Aorta (tissue), 5 donors: ENCODE measurements around the gene SLC22A12. TPM values are rescaled to one million over a fixed set of nuclear protein-coding genes. Genes with fewer than 3 reads are reported as not detected.

Experiments
- ATAC-seq: fragments of 200-7000 bp; cut with Tn5 transposase; one replicate; pipeline ENCODE4 v1.9.1; 2022; ENCODE audit warnings: moderate library complexity; ENCODE audit not compliant: low FRiP score
- DNase-seq, 2 donors: peaks; one replicate each; pipeline ENCODE4 v3.0.0-alpha.2; 2020
- H3K27ac ChIP-seq, 2 donors: one replicate each; pipeline ENCODE4 v1.5.1; 2013; ENCODE audit warnings: low read length in 2 of 2, mild to moderate bottlenecking in 2 of 2, moderate library complexity in 2 of 2, control low read depth in 1 of 2, inconsistent platforms in 1 of 2, low read depth in 1 of 2
- H3K27me3 ChIP-seq, 2 donors: one replicate each; pipeline ENCODE4 v1.6.1; 2013; ENCODE audit warnings: control low read depth in 1 of 2, low read length in 1 of 2, mild to moderate bottlenecking in 1 of 2, moderate library complexity in 1 of 2; ENCODE audit not compliant: insufficient read depth in 2 of 2, control insufficient read depth in 1 of 2
- H3K36me3 ChIP-seq, 2 donors: one replicate each; pipeline ENCODE4 v1.6.1; 2013; ENCODE audit warnings: control low read depth in 1 of 2, low read length in 1 of 2, mild to moderate bottlenecking in 1 of 2; ENCODE audit not compliant: insufficient read depth in 2 of 2, control insufficient read depth in 1 of 2
- H3K4me1 ChIP-seq, 2 donors: one replicate each; pipeline ENCODE4 v1.6.1; 2013; ENCODE audit warnings: low read length in 2 of 2, control low read depth in 1 of 2, mild to moderate bottlenecking in 1 of 2, moderate library complexity in 1 of 2; ENCODE audit not compliant: insufficient read depth in 2 of 2, control insufficient read depth in 1 of 2
- H3K4me3 ChIP-seq, 2 donors: one replicate each; pipeline ENCODE4 v1.5.1; 2013; ENCODE audit warnings: low read length in 2 of 2, control low read depth in 1 of 2, mild to moderate bottlenecking in 1 of 2
- H3K9me3 ChIP-seq: one replicate; pipeline ENCODE4 v1.6.1; 2013; ENCODE audit warnings: mild to moderate bottlenecking, low read length; ENCODE audit not compliant: control insufficient read depth
- WGBS, 2 donors: extraction: QIAGEN DNeasy Blood & Tissue Kit; methylation state at CpG; one replicate each; pipeline ENCODE4 v1.1.7; 2013; 5-methylcytosine and 5-hydroxymethylcytosine counted together
- intact Hi-C, 2 donors: fragments of 100-400 bp; cut with DNase I; formaldehyde crosslinking; loops; one replicate each; pipeline versions ENCODE4 v1.14.2 to v1.15.0; 2022
- polyA plus RNA-seq, 2 donors: library from polyadenylated mRNA; stranded (reverse); fragments of 200-250 nt; gene quantifications; one replicate each; pipeline ENCODE4 v1.2.3, GENCODE V29; 2013
- total RNA-seq, 2 donors: library from RNA; stranded (reverse); fragmentation: NEBNext Ultra II Directional; extraction: Animal tissue kit (Norgen Biotek cat#: 25700); gene quantifications; one replicate each; pipeline ENCODE4 v1.2.1, GENCODE V29; 2021
- donor health status: healthy with polysubstance abuse.
- donor health status: Bipolar disorder and iron deficiency.
- donor health status: DM: no; HTN: no; CAD: no.
- donor health status: DM: no; HTN: no; CAD: no.
- donor health status: DM: yes; HTN: yes; CAD: no.

Gene SLC22A12
- total and polyA plus RNA-seq, 4 donors: not detected

GRCh38 chr11:64566915-64567891, 23.8 kb upstream of the SLC22A12 start:
- no peak overlapping the region for H3K4me3 ChIP-seq
- peak in 1 of 2 donors; percentile 48 for DNase-seq
- 90 to 91% methylated on average over 27 to 30 of the region's 30 CpGs for WGBS, 2 donors
- no peaks in the 10 kb centered on the region for H3K27me3 ChIP-seq
- ATAC-seq: no peak
- no peaks in the 10 kb centered on the region for H3K36me3 ChIP-seq
- no peaks in the 10 kb centered on the region for H3K9me3 ChIP-seq
- no peak overlapping the region for H3K27ac ChIP-seq
- intact Hi-C loops: no loop called here
- no peaks in the 10 kb centered on the region for H3K4me1 ChIP-seq

- Histone ChIP-seq H3K4me1 (no peaks in the 10 kb centered on the region), H3K27me3 (no peaks in the 10 kb centered on the region), H3K27ac (no peak overlapping the region), H3K36me3 (no peaks in the 10 kb centered on the region), H3K9me3 (no peaks in the 10 kb centered on the region), H3K4me3 (no peak overlapping the region)
- DNase-seq (peak in 1 of 2 donors; percentile 43), ATAC-seq (no peak)
- intact Hi-C loops: no loop called here
- 83 to 85% methylated on average over 34 of the region's 34 CpGs for WGBS, 2 donors
These were observed 22.9 kb upstream of the SLC22A12 start for GRCh38 chr11:64568041-64568571.

- Histone ChIP-seq H3K27ac (no peak overlapping the region), H3K36me3 (no peaks in the 10 kb centered on the region), H3K27me3 (no peaks in the 10 kb centered on the region), H3K4me1 (no peaks in the 10 kb centered on the region), H3K4me3 (no peak overlapping the region), H3K9me3 (no peaks in the 10 kb centered on the region)
- no peak for ATAC-seq
- intact Hi-C loops: no loop called here
- no peak for DNase-seq
- 79 to 82% methylated on average over 8 of the region's 8 CpGs for WGBS, 2 donors
These were observed 22.4 kb upstream of the SLC22A12 start for GRCh38 chr11:64568584-64569140.

- H3K36me3 ChIP-seq: no peaks in the 10 kb centered on the region
- ATAC-seq: no peak
- no peaks in the 10 kb centered on the region for H3K27me3 ChIP-seq
- H3K4me1 ChIP-seq: no peaks in the 10 kb centered on the region
- no peak overlapping the region for H3K4me3 ChIP-seq
- no peak overlapping the region for H3K27ac ChIP-seq
- WGBS, 2 donors: 95 to 96% methylated on average over 8 of the region's 8 CpGs
- intact Hi-C loops: no loop called here
- DNase-seq: peak; percentile 34 to 47
- H3K9me3 ChIP-seq: no peaks in the 10 kb centered on the region
These were observed 21.6 kb upstream of the SLC22A12 start for GRCh38 chr11:64569300-64569970.

GRCh38 chr11:64570341-64570740, 20.7 kb upstream of the SLC22A12 start:
- Histone ChIP-seq H3K36me3 (no peaks in the 10 kb centered on the region), H3K4me3 (no peak overlapping the region), H3K4me1 (no peaks in the 10 kb centered on the region), H3K27me3 (no peaks in the 10 kb centered on the region), H3K27ac (no peak overlapping the region), H3K9me3 (no peaks in the 10 kb centered on the region)
- intact Hi-C loops: no loop called here
- DNase-seq: no peak
- no peak for ATAC-seq
- WGBS, 2 donors: 92% methylated on average over 3 of the region's 3 CpGs

- no peaks in the 10 kb centered on the region for H3K36me3 ChIP-seq
- peak in 1 of 2 donors; percentile 30 for DNase-seq
- H3K27me3 ChIP-seq: no peaks in the 10 kb centered on the region
- no peaks in the 10 kb centered on the region for H3K9me3 ChIP-seq
- no peak overlapping the region for H3K27ac ChIP-seq
- ATAC-seq: no peak
- H3K4me3 ChIP-seq: no peak overlapping the region
- H3K4me1 ChIP-seq: no peaks in the 10 kb centered on the region
- intact Hi-C loops: no loop called here
- 95 to 96% methylated on average over 11 of the region's 11 CpGs for WGBS, 2 donors
These were observed 20.0 kb upstream of the SLC22A12 start for GRCh38 chr11:64571050-64571409.

- intact Hi-C loops: no loop called here
- no peaks in the 10 kb centered on the region for H3K27me3 ChIP-seq
- DNase-seq: peak in 1 of 2 donors; percentile 45
- no peaks in the 10 kb centered on the region for H3K36me3 ChIP-seq
- no peak overlapping the region for H3K27ac ChIP-seq
- H3K4me3 ChIP-seq: no peak overlapping the region
- WGBS, 2 donors: 91 to 92% methylated on average over 22 of the region's 22 CpGs
- no peaks in the 10 kb centered on the region for H3K4me1 ChIP-seq
- no peaks in the 10 kb centered on the region for H3K9me3 ChIP-seq
- no peak for ATAC-seq
These were observed 19.5 kb upstream of the SLC22A12 start for GRCh38 chr11:64571410-64572091.

- no peaks in the 10 kb centered on the region for H3K27me3 ChIP-seq
- 96 to 97% methylated on average over 8 of the region's 8 CpGs for WGBS, 2 donors
- ATAC-seq (no peak), DNase-seq (no peak)
- intact Hi-C loops: no loop called here
- no peak overlapping the region for H3K4me3 ChIP-seq
- no peak overlapping the region for H3K27ac ChIP-seq
- no peaks in the 10 kb centered on the region for H3K9me3 ChIP-seq
- H3K36me3 ChIP-seq: no peaks in the 10 kb centered on the region
- H3K4me1 ChIP-seq: no peaks in the 10 kb centered on the region
These were observed 18.9 kb upstream of the SLC22A12 start for GRCh38 chr11:64572143-64572542.
